ENCODE measurements around the gene CD44.

Gene CD44

DNA sequence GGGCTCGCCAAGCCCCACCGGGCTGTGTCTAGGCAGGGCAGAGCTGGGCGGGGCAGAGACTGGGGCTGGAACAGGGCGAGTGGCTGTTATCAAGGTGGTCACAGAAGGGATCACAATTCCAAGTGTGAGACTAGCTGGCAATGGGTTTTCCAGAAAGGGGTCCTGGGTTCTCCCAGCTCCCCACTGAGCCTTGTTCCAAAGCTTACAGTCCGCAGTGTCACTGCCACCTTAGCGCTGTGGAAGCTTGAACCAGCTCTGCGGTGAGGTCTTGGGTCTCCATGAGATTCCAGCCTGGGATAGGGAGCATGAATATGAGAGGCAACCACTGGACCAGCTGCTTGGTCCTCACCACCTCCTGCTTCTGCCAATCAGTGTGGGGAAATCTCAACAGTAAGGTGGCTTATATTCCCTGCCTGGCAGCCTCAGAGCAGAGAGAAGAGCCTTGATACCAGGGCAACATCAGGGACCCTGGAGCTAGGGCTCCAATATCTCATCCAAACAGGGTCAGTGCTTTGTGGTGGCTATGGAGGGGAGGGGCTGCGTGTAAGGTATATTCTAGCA, 831 bp downstream of the CD44 start:
- DNase-seq (ENCODE audit: low spot score): no peak

DNA sequence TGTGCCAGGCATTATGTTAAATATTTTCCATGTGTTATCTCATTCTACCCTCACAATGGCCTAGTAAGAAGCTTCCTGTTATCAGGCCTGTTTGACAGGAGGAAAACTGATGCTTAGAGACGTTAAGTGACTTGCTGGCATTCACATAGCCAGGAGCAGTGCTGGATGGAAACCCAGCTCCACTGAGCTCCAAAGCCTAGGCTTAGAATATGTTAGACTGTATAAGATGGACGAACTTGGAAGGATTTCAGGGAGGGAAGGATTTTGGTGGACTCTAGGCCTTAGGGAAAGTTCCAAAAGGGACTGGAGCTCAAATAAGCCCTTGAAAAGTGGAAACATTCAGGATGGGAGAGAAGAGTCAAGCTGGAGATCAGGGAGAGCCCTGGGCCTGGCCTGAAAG, 2.1 kb downstream of the CD44 start:
- no peak for DNase-seq (ENCODE audit: low spot score)

DNA sequence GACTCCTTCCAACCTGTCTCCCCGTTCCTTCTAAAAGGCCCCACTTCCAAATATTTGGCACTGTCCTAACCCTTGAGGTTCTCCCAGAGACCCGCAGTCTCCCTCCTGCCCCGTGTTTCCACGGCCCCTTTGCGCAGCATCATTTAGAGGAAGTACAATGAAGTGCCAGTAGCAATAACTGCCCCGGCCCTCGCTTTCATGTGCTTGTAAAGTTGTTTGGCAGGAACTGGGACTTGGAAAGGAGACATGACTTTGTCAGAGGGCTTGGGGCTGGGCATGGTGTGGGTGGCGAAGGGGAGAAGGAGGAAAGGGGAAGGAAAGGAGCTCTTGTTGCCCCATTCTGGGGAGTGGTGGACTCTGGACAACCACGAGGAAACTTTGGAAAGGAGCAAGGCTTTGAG, 2.6 kb downstream of the CD44 start:
- DNase-seq (ENCODE audit: low spot score): no peak

DNA sequence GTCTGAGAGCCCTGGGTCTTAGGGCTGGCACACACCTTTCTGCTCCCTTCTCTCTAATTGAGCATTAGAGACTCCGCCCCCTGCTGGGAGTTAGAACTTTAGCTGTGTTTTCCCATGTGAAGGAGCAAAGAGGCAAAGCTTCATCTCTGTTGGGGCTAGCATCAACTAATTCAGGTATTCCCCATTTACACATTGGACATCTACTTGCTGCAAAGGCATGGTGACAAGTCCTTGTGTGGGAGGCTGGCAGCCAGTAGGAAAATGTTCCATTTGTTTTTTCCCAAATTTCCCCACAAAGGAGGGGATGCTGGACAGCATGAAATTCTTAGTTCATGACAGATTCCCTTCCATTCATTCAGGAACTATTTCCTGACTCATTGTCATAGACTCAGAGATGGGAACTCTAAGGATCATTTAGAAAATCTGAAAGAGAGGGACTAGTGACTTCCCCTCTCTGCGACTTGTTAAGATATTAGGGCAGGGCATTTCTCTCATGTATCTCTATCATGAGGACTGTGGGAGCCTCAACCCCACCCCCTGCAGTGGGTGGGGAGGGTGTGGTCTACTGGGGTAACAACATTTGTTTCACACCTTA, 3.6 kb downstream of the CD44 start:
- DNase-seq (ENCODE audit: low spot score): no peak

GRCh38 chr11:35143297-35144135, 4.5 kb downstream of the CD44 start:
- DNase-seq (ENCODE audit: low spot score): no peak

DNA sequence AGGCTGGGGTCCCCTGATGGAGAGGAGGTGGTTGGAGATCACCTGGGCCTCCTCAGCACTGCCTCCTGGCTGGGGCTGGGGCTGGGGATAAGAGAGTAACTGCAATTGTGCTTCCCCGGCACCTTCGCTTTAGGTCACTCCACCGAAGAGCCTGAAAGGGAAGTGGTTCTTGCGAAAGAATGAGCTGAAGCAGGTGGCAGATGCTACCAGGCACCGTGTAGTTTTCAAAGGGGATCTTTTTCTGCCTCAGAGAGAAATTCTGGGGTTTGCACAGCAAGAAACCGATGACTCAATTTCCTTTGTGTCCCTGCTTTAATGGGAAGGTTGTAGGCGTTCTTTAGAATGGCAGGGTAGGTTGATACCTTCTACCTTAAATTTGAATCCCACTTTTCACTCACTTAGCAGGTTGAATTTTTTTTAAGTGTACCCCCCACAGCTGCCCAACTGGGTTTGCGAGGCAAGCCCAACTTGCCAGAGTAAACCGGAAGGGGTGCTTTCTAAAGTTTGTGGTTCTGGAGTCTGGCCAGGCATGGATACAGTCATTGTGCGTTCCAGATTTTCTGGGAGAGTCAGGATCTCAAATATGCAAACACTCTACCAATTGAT, 5.3 kb downstream of the CD44 start:
- DNase-seq (ENCODE audit: low spot score): no peak

DNA sequence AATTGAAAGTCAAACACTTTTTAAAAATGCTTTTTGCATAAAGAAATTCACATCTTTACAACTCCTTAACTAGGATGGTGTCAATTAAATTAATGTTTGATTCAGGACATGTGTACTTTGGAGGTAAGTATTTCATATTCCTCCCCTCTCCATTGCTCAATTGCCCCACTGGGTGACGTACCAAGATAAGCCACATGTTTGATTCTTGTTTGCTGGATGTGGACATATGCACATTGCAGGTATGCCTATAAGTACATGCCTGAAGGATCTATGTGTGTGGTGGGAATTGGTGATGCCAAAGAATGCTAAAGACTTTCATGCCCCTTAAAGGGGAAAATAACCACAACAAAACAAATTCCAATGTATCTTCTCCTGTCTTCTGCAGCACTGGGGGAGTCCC, 5.8 kb downstream of the CD44 start:
- DNase-seq (ENCODE audit: low spot score): no peak

GRCh38 chr11:35145271-35145670, 6.3 kb downstream of the CD44 start:
- no peak for DNase-seq (ENCODE audit: low spot score)

GRCh38 chr11:35146074-35146521, 7.1 kb downstream of the CD44 start:
- DNase-seq (ENCODE audit: low spot score): no peak

- DNase-seq (ENCODE audit: low spot score): no peak
Measured at GRCh38 chr11:35146711-35147110, 7.7 kb downstream of the CD44 start.

DNA sequence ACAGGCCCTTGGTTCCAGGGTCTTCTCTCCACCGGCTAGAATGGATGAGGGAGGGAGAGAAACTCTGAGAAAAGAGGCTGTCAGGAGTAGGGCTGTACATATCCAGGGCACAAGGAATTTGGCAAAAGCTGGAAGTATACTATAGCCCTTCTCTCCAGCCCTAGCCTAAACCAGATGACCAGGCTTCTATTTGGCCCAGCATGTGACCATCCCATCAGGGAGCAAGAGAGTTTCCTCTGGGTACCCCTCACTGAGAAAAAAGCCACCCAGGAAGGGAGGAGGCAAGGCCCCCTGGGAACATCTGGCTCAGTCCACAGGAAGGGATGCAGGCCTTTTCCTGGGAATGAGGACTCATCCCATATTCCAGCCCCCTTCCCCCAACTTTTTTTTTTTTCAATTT, 8.3 kb downstream of the CD44 start:
- DNase-seq (ENCODE audit: low spot score): no peak

DNA sequence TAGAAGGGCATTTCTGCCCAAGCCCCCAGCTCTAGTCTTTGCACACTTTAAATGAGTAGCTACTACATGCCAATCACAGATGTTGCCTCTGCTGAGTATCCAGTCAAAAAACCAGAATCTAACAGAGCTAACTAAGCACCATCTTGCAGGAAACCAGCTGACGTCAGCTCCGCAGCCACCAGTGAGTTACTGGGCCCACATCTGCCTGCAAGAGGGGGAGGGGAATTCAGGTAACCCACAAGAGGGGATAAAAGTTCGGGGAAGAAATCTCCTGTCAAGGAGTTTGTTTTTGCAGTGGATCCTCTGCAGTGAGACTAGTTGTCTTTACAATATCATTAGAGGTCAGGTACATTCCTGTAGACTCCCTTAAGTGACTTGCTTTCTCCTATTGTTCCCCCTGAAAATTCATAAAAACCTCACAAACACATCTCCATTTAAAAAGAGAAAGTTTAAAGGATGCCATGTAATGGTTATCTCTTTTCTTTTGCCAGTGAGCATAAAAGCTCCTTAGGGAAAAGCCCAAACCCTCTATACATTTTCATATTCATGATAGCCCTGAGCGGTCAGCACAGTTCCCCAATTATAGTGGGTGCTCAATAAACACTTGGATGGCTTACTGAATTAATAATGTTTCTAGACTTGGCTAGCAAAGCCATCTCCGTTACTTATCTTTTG, 9.3 kb downstream of the CD44 start:
- DNase-seq (ENCODE audit: low spot score): no peak

DNA sequence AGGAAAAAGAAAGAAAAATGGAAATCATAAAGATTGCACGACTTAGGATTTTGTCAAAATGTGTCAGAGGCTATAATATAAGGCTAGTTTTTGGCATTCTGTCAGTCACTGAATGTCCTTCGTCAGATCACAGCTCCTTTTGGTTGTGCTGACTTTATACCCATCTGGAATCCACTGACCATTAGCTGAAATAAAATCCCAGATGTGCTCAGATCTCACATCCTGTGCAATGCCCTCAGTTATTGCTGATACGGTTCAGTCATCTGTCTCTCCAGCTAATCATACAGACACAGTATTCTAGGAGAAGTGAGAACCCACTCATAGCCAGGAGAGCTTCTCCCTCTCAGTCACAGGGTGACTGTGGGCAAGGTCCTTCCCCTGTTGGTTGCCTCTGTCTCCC, 11.5 kb downstream of the CD44 start:
- DNase-seq (ENCODE audit: low spot score): no peak

GRCh38 chr11:35151241-35151640, 12.3 kb downstream of the CD44 start:
- no peak for DNase-seq (ENCODE audit: low spot score)

- DNase-seq (ENCODE audit: low spot score): no peak
Measured at GRCh38 chr11:35151683-35152280, 12.8 kb downstream of the CD44 start.

- no peak for DNase-seq (ENCODE audit: low spot score)
Measured at GRCh38 chr11:35152575-35152974, 13.6 kb downstream of the CD44 start.

- no peak for DNase-seq (ENCODE audit: low spot score)
Measured at GRCh38 chr11:35153280-35153679, 14.3 kb downstream of the CD44 start.

GRCh38 chr11:35154952-35155351, 16.0 kb downstream of the CD44 start:
- DNase-seq (ENCODE audit: low spot score): no peak

DNA sequence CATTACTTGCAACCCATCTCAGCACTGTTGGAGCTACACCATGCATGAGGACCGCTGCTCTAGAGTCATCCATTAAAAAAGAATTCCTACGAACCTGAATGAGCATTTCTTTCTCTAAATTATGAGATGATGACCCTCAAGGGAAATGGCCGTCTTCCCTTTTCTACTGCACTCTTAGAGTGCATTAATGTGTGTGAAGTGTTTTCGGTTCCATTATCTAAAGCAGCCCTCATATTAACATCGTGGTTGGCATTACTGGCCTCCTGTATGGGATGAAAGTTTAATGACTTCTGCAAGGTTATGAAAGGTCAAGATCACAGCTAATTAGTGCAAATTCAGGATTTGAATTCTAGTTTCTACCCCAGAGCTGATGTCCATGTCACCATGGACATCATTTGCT, 16.7 kb downstream of the CD44 start:
- DNase-seq (ENCODE audit: low spot score): no peak

DNA sequence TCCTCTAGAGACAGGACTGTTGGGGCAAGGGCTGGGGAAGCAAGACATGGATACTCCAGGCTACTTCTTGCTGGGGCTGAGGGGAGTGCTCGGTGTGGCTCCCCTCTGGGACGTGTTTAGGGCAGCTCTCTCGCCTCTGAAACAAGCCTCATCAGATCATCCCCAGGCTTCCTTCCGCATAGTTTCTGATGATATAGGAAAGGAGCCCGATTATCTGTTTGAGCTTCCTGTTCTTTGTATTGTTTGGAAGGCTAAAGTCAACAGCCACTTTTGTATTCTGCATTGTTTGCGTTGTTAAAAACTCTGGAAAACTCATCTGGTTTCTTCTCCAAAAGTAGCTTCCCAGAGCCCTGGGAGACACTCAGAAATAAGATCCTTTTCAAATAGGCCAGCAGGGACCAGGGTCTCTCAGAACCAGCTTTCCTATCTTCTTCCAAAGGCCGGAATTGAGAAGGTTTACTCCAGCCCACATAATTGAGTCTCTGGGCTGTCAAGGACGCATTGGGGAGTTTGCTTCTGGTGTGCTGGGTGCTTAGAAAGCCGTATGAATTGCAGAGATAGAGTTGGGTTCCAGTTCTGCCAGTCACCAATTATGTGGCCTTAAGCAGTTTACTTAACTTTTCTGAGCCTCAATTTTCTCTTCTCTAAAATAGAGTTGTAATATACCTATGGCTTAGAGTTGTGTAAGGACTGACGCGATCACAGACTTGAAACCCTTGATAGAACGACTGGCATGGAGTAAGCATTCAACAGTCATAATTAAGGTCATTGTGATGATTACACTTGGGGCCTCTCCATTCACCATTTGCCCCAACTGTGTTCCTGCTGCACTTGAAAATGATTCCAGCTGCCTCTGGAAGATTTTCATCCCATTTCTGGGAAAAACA, 19.1 kb downstream of the CD44 start:
- no peak for DNase-seq (ENCODE audit: low spot score)
